Measurements from ENCODE around the gene ALDOA.

Gene ALDOA

GRCh38 chr16:30041841-30042240, 23.7 kb upstream of the ALDOA start:
- DNase-seq, result peak; percentile 25 to 36

DNA sequence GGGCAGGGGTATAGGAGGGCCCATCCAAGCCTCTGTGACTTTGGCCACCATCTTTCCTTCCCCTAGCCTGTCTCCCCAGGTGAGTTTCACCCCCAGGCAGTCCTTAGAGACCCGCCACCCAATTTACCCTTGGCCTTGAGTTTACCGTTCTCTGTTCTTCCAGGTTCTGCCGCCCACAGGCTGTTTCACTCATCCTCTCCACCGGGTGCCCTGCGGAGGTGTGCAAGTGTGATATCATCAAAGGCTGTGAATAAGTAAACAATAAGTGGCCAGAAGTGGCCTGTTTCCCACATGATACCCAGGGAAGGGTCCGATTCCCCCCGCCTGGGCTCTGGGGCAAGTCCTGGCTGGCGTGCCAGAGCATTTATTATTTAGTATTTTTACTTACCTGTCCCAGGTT, 19.4 kb upstream of the ALDOA start:
- no peak for DNase-seq

DNA sequence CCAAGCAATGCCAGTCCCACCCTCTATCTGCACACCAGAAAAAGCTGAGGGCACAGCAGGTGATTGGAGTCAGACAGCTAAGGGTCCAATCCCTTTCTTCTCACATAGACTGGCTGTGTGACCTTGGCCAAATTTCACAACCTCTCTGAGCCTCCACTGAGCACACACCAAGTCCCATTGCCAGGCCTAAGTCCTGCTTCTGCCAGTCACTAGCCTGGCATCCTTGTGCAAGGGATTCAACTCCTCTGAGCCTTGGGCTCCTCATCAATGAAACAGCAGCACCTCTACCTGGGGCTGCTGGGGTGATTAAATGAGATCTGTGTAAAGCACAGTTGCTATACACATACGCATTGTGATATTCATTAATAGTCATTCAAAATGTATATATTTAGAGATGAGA, 19.0 kb upstream of the ALDOA start:
- DNase-seq, result no peak

GRCh38 chr16:30049871-30050270, 15.7 kb upstream of the ALDOA start:
- DNase-seq, result no peak

DNA sequence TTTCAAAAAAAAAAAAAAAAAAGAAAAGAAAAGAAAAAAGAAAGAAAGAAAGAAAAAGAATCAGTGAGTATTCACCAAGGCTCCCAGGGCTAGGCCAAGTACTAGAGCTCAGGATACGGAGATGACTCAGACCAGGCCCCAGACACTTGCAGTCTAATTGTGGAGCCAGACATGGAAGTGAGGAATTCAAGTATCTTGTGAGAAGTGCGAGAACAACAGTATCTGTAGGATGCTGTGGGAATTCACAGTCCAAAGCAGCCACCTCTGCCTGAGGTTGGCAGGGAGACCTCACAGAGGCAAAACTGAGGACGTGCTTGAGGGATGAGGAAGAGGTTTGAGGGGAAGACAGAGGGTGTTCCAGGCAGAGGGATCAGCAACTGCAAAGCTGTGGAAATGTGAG, 14.0 kb upstream of the ALDOA start:
- DNase-seq, result no peak

DNA sequence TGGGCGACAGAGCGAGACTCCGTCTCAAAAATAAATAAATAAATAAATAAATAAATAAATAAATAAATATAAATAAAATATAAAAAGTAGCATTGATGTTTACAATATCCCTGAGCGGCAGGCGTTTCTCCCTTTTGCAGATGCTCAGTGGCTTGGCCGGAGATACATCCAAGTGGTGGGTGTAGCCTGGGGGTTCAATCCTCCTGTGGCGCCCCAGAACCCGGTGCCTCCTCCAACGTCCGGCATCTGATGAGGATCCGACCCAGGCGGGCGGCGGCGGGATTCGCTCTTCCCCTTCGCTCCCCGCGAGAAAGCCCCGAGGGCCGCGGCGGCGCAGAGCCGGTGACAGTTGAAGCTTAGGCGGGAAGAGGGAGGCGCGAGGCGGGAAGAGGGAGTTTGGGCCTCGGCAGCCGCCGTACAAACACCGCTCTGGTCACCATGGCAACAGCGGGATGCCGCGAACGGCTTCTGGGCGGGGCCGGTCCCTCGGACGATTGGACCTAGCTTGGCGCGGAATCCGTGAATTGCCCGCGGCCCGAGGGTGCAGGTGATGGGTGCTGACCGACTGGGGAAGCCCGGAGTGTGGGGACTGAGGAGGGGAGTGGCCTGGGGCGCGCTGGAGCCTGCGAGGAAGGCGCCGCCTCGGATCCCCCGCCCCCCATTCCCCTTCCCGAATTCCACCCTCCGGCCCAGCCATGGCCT, 12.7 kb upstream of the ALDOA start:
- peak; percentile 95 to 97 for DNase-seq

DNA sequence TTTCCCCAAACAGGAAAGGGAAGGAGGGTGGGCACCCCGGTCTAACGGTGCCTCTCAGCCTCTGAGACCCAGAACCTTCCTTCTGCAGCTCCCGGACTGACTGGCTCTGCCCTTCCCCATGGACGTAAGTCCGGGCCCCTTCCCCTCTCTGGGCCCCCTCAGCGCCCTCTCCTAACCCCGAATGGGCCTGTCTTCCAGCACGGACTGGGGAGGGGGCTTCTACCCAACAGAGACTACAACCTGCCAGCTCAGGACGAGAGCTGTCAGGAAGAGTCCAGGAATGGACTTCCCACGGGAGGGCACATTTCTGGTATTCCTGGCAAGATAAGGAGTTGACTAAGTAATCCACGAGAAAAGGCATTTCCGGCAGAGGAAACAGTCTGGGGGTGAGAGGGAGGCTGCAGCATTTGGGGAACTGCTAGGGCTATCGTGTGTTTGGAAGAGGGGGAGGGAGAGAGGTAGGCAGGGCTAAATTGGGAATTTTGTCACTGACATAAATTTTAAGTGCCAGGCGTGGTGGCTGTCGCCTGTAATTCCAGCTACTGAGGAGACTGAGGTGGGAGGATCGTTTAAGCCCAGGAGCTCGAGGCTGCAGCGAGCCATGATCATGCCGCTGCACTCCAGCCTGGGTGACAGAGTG, 12.1 kb upstream of the ALDOA start:
- DNase-seq, result peak in 1 of 2 experiments; percentile 34

DNA sequence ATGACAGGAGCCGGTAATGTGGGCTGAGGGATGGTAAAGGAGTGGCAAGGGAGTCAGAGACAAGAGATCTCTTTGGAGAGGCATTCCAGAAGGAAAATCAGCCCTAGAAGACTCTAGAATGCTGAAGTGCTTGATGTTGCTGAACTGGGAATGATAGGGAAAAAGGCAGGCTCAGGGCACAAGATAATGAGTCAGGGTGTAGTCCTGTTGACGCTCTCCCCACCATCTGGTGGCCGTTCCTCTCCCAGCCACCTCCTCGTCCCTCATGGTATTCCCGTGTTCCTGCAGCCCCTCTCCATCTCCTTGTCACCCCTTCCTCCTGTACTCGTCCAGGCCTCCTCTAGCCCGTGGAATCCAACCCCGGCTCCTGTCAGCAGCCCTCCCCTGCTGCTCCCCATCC, 11.1 kb upstream of the ALDOA start:
- DNase-seq, result no peak

- DNase-seq, result peak in 1 of 2 experiments; percentile 52
These were observed 10.5 kb upstream of the ALDOA start for GRCh38 chr16:30054959-30055553.

DNA sequence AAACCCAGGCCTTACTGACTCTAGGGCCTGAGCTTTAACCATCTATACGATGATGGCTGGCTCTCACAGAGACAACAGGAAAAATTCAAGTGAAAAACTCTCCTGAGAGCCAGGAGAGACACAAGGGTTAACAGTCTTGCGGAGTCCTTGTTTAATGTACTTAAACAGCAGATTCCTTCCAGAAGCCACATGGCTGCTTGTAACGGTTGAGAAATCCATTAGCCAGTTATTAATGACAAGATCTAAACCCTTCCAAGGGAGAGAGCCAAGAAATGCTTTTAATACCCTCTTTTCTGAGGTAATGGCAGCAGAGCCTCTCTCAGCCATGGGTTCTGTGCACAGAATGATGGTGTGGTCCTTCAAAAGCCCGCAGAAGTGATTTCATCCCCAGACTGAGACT, 5.2 kb upstream of the ALDOA start:
- DNase-seq, result no peak

DNA sequence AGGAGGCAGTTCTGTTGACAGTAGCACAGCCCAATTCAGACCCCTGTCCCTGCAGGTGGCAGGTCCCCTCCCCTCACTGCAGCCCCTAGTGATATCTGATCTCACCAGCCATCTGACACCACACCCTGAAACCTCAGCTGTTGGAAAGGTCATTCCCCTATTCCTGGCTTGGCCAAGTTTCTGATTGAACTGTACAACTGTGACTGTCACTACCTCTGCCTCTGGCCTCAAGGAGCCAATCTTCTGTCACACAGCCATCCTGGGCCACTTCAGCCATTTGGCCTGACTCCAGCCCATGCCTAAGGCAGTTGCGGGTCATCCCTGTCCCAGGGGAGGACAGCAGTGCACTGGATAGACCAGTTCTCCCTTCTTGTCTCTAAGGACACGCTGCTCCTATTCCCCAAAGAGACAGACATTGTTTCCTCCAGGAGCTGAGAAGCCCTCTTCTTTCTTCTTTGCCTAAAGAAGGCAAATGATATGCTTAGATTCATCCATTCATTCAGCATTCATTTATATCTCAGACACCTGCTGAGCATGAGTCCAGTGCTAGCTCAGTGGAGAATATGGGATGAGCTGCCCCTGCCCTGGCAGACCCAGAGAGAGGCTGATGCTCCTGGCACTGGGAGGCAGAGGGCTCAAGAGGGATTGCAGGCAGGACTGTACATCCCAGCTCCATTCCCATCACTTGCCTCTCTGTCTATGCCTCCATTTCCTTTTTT, 4.6 kb upstream of the ALDOA start:
- no peak for DNase-seq

- no peak for DNase-seq
These were observed 2.2 kb upstream of the ALDOA start for GRCh38 chr16:30063278-30063892.

DNA sequence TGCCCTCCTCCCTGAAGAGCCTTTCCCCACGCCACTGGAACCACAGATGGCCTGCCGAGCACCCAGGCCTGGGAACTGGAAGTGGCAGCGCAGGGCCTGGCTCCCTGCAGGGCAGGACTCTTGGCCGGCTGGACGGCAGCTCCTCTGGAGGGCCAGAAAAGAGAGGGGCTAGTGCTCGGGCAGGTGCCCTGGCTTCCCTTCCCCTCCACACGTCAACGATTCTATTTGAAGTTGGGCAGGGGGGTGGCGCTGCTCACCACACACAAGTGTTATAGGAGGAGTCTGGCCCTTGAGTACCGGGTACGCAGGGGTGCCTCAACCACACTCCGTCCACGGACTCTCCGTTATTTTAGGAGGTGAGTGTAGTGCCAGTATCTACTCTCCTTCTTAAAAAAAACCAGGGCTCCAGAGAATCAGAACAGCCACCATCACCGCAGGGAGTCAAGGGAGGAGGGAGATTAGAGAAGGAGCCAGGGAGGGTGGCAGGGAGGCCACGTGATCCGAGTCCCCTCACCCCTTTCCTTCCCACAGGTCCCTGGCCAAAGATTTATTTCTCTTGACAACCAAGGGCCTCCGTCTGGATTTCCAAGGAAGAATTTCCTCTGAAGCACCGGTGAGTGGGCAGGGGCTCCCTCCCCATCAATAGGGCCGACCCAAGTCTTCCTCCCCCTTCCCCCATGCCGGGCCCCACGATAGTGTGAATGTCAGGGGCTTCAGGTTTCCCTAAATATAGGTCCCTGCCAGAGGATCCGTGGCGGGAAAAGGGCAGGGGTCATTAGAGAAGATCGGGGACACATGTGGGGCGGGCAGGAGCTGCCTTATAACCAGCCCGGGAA, 1.4 kb upstream of the ALDOA start:
- peak; percentile 85 to 95 for DNase-seq

DNA sequence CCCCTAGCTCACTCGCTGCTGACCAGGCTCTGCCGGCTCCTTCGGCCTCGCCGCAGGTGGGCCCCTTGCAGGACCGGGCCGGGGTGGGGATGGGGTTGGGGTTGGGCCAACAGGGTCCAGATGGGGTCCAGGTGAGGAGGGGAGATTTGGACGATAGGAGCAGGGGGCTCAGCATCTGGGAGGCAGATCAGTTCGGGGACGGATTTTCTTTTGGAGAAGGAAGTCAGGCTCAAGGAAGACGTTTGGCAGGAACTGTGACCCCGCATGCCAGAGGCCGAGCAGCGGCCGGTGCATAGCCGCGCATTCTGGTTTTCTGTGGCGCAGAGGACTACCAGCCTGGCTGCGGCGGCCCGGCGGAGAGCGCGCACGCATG, 845 bp upstream of the ALDOA start:
- DNase-seq, result no peak

DNA sequence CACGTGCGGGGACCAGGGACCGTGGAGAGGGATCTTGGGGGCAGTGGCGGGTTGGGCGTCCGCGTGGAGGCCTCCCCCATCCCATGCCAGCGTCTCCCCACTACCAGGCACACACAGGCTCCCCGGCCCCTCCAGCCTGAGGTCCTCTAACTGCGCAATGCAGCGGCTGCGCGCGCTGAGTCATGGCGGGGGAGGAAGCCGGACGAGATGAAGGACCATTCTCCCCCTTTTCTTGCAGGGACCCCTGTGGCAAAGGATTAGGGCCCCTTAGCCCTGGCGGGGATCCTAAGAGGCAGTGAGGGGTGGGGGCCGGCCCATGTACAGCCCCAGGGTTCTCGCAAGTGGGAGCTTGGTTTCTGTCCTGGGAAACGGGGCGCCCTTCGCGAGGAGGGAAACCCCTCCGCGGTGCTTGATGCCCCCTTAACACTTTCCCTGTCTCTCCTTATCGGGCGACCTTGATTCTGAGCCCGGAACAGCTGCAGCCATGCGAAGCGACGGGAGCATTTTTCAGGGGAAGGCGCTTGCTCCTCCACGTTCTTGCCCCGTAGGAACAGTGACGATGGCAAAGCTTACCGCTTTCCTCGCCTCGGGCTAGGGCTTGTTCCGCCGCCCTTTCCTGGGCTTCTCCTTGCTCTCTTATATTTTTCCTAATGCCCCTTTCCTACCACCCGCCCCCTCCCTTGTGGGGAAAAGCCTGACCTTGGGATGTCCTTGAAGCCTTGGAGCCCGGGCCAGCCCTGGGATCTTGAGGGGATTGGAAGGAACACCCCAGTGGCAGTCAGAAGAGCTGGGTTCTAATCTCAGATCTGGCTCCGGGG, 592 bp downstream of the ALDOA start:
- no peak for DNase-seq

DNA sequence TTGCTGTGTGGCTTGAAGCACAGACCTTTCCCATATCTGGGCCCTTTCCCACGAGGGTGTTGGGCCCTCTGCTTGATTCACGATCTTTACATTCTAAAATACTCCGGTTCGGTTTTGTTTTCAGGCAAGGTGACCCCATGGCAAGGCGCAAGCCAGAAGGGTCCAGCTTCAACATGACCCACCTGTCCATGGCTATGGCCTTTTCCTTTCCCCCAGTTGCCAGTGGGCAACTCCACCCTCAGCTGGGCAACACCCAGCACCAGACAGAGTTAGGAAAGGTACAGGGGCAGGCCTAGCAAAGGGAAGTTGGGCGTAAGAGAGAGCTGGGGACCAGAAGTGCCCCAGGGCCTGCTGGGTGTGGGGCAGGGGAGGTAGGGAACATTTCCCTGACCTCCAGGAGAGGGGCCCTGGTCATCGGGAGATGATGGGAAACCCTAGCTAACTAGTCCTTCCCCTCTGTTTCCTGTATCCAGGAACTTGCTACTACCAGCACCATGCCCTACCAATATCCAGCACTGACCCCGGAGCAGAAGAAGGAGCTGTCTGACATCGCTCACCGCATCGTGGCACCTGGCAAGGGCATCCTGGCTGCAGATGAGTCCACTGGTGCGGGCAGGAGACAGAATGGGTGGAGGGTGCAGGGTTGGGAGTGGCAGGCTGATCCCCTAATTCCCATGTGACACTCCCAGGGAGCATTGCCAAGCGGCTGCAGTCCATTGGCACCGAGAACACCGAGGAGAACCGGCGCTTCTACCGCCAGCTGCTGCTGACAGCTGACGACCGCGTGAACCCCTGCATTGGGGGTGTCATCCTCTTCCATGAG, 1.4 kb downstream of the ALDOA start:
- no peak for DNase-seq

GRCh38 chr16:30067584-30067916, 2.0 kb downstream of the ALDOA start:
- no peak for DNase-seq

GRCh38 chr16:30068333-30068732, 2.8 kb downstream of the ALDOA start:
- no peak for DNase-seq

DNA sequence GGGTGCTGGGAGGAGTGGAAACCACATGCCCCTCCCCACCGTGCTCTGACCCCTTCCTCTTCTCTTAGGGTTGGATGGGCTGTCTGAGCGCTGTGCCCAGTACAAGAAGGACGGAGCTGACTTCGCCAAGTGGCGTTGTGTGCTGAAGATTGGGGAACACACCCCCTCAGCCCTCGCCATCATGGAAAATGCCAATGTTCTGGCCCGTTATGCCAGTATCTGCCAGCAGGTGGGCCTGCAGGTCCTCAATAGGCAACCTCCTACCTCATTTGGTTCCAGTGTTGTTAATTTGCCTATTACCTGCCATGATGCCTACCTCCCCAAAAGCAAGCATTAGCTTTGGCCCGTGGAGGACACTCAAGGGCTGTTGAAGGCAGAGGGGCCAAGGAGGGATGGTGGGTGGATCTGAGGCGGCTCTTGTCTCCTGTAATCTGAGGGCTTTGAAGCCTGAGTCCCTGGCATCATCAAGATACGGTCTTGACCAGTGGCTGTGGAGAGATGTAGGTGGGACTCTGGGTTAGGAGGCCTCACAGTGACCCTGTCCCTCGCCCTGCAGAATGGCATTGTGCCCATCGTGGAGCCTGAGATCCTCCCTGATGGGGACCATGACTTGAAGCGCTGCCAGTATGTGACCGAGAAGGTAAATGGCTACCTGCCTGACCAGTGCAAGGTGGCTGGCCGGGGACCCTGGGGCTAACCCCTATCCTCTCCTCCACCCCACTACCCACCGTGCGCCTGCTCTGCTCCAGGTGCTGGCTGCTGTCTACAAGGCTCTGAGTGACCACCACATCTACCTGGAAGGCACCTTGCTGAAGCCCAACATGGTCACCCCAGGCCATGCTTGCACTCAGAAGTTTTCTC, 3.4 kb downstream of the ALDOA start:
- DNase-seq, result no peak

All from SHP77 (cell line).